ENCODE results near the gene CDH2. TPM values are rescaled to one million over a fixed set of nuclear protein-coding genes. Genes with fewer than 3 reads are reported as not detected.

CDH2 gene
- total RNA-seq, 1 donor from 2014 or later: 87.2 TPM

GRCh38 chr18:28168725-28169124 lies 8.2 kb downstream of the CDH2 start:
- Mint-ChIP-seq H3K27me3 (ENCODE audit: unreplicated experiment) (no peaks in the 10 kb centered on the region), H3K36me3 (ENCODE audit: unreplicated experiment) (no peaks in the 10 kb centered on the region), H3K9me3 (ENCODE audit: unreplicated experiment) (no peaks in the 10 kb centered on the region), H3K27ac (ENCODE audit: unreplicated experiment) (peak overlapping the region; percentile 61), H3K4me1 (ENCODE audit: unreplicated experiment) (peaks cover 50% of the 10 kb centered on the region), H3K4me3 (ENCODE audit: unreplicated experiment) (no peak overlapping the region)
- no peak for DNase-seq (ENCODE audit: extremely low spot score, unreplicated experiment)
- TF ChIP-seq, protein P1, sequence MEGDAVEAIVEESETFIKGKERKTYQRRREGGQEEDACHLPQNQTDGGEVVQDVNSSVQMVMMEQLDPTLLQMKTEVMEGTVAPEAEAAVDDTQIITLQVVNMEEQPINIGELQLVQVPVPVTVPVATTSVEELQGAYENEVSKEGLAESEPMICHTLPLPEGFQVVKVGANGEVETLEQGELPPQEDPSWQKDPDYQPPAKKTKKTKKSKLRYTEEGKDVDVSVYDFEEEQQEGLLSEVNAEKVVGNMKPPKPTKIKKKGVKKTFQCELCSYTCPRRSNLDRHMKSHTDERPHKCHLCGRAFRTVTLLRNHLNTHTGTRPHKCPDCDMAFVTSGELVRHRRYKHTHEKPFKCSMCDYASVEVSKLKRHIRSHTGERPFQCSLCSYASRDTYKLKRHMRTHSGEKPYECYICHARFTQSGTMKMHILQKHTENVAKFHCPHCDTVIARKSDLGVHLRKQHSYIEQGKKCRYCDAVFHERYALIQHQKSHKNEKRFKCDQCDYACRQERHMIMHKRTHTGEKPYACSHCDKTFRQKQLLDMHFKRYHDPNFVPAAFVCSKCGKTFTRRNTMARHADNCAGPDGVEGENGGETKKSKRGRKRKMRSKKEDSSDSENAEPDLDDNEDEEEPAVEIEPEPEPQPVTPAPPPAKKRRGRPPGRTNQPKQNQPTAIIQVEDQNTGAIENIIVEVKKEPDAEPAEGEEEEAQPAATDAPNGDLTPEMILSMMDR (IDR thresholded peaks at IDR 0.05): no peak

DNA sequence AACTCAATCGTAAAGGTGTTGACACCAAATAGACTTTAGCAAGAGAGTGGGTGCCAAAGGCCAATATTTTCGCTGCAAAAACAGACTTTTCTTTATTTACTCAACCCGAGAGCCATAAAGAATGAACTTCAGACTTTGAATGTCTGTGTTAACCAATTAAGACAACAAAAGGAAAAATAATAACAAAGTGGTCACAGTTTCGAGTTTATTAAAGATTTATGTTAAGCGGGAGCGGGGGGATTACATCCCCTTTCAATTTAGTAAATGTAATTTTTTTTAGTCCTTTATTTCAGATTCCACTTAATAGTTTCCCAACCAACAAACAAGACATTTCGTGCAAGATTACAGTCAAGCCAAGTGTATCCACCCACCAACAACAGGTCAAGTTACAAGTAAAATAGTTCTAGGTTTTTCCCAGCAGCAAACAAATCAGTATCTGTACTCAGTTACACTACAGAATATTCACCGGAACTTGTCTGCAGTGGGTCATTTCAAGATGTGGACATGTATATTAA lies 9.0 kb downstream of the CDH2 start:
- Mint-ChIP-seq H3K4me3 (ENCODE audit: unreplicated experiment) (peak overlapping the region; percentile 4), H3K36me3 (ENCODE audit: unreplicated experiment) (no peaks in the 10 kb centered on the region), H3K9me3 (ENCODE audit: unreplicated experiment) (no peaks in the 10 kb centered on the region), H3K27me3 (ENCODE audit: unreplicated experiment) (no peaks in the 10 kb centered on the region), H3K27ac (ENCODE audit: unreplicated experiment) (peak overlapping the region; percentile 61), H3K4me1 (ENCODE audit: unreplicated experiment) (peaks cover 44% of the 10 kb centered on the region)
- DNase-seq (ENCODE audit: extremely low spot score, unreplicated experiment): no peak
- TF ChIP-seq, protein P1 (IDR thresholded peaks at IDR 0.05): no peak

GRCh38 chr18:28164771-28165483 lies 12.0 kb downstream of the CDH2 start:
- no peaks in the 10 kb centered on the region for H3K36me3 Mint-ChIP-seq (ENCODE audit: unreplicated experiment)
- TF ChIP-seq, protein P1 (IDR thresholded peaks at IDR 0.05): no peak
- peaks cover 34% of the 10 kb centered on the region for H3K4me1 Mint-ChIP-seq (ENCODE audit: unreplicated experiment)
- no peaks in the 10 kb centered on the region for H3K9me3 Mint-ChIP-seq (ENCODE audit: unreplicated experiment)
- DNase-seq (ENCODE audit: extremely low spot score, unreplicated experiment): no peak
- no peaks in the 10 kb centered on the region for H3K27me3 Mint-ChIP-seq (ENCODE audit: unreplicated experiment)
- no peak overlapping the region for H3K4me3 Mint-ChIP-seq (ENCODE audit: unreplicated experiment)
- peak overlapping the region; percentile 50 for H3K27ac Mint-ChIP-seq (ENCODE audit: unreplicated experiment)

DNA sequence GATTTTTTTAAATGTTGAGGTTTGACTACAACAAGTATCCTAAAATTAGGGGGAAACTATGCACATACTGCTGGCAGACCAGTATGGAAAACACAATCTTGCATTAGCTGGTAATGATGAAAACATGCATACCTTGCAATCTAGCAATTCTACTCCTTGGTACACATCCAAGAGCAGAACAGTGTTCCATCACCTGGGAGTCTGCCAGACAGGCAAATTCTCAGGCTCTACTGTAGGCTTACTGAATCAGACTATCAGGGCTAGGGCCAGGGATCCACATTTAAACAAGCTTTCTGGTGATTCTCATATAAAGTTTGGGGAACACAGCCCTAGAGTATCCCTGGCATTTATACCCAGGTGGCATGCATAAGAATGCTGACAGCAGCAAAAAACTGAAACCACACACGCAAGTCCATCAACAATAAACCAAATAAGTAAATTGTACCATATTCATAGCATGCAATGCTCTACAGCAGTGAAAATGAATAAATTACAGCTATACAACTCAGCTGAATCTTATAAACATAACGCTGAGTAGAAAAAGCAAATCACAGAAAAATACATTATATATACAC lies 13.6 kb downstream of the CDH2 start:
- Mint-ChIP-seq H3K4me3 (ENCODE audit: unreplicated experiment) (no peak overlapping the region), H3K4me1 (ENCODE audit: unreplicated experiment) (peaks cover 34% of the 10 kb centered on the region), H3K36me3 (ENCODE audit: unreplicated experiment) (no peaks in the 10 kb centered on the region), H3K9me3 (ENCODE audit: unreplicated experiment) (no peaks in the 10 kb centered on the region), H3K27me3 (ENCODE audit: unreplicated experiment) (no peaks in the 10 kb centered on the region), H3K27ac (ENCODE audit: unreplicated experiment) (no peak overlapping the region)
- DNase-seq (ENCODE audit: extremely low spot score, unreplicated experiment): no peak
- TF ChIP-seq, protein P1 (IDR thresholded peaks at IDR 0.05): no peak
